Common myeloid progenitor, CD34-positive (primary cell): ENCODE data around the gene SH3GL1.

ENCODE experiments used
- CTCF ChIA-PET: fragments of 350-600 bp; sonication (Branson Sonifier 250); formaldehyde crosslinking; loops from one replicate; lab custom pipeline; 2021; ENCODE audit warnings: antibody characterized with exemption; lab: Charles Lee
- POLR2A ChIA-PET: fragments of 350-600 bp; sonication (Branson Sonifier 250); formaldehyde crosslinking; loops from one replicate; lab custom pipeline; 2021; ENCODE audit warnings: antibody characterized with exemption; lab: Charles Lee
- DNase-seq, 3 donors: peaks; one replicate each; pipeline versions ENCODE4 v3.0.0 to v3.0.0-alpha.2; 2013
- H3K27ac ChIP-seq, 2 experiments: 1 replicate in 1 of 2; 2 replicates in 1 of 2; pipeline ENCODE4 v1.7.0; 2013; ENCODE audit warnings: inconsistent platforms in 2 of 2, low read length in 2 of 2, mild to moderate bottlenecking in 2 of 2, low read depth in 1 of 2, moderate library complexity in 1 of 2; ENCODE audit not compliant: severe bottlenecking in 2 of 2, insufficient read depth in 1 of 2, poor library complexity in 1 of 2
- H3K27me3 ChIP-seq, 5 experiments: replicated peaks in 2 of 5; 1 replicate in 3 of 5; 2 replicates in 2 of 5; pipeline versions ENCODE4 v1.6.1 to v1.7.0; 2013; ENCODE audit warnings: low read length in 4 of 5, mild to moderate bottlenecking in 2 of 5, moderate library complexity in 2 of 5, inconsistent platforms in 1 of 5; ENCODE audit not compliant: insufficient read depth in 5 of 5, control insufficient read depth in 4 of 5
- H3K36me3 ChIP-seq, 4 experiments: 1 replicate in 2 of 4; 2 replicates in 2 of 4; pipeline versions ENCODE4 v1.6.1 to v1.7.0; 2013; ENCODE audit warnings: low read length in 3 of 4, control low read depth in 1 of 4, mild to moderate bottlenecking in 1 of 4; ENCODE audit not compliant: control insufficient read depth in 4 of 4, insufficient read depth in 4 of 4
- H3K4me1 ChIP-seq, 4 experiments: 1 replicate in 3 of 4; 2 replicates in 1 of 4; pipeline versions ENCODE4 v1.6.1 to v1.7.1; 2013; ENCODE audit warnings: low read length in 3 of 4, mild to moderate bottlenecking in 3 of 4, control low read depth in 1 of 4, inconsistent platforms in 1 of 4, moderate library complexity in 1 of 4; ENCODE audit not compliant: control insufficient read depth in 4 of 4, insufficient read depth in 4 of 4; ENCODE audit errors: control extremely low read depth in 1 of 4
- H3K4me3 ChIP-seq, 7 experiments: 1 replicate in 4 of 7; 2 replicates in 3 of 7; pipeline versions ENCODE4 v1.5.1 to v1.7.0; 2013; ENCODE audit warnings: mild to moderate bottlenecking in 7 of 7, low read length in 6 of 7, moderate library complexity in 6 of 7, inconsistent platforms in 2 of 7, low read depth in 2 of 7, control low read depth in 1 of 7; ENCODE audit not compliant: insufficient read depth in 4 of 7, control insufficient read depth in 1 of 7; ENCODE audit errors: extremely low read depth in 1 of 7
- H3K9me3 ChIP-seq, 5 experiments: 1 replicate in 4 of 5; 2 replicates in 1 of 5; pipeline versions ENCODE4 v1.6.1 to v1.7.1; 2013; ENCODE audit warnings: low read length in 4 of 5, mild to moderate bottlenecking in 2 of 5, inconsistent platforms in 1 of 5, low read depth in 1 of 5, moderate library complexity in 1 of 5; ENCODE audit not compliant: control insufficient read depth in 4 of 5, insufficient read depth in 2 of 5; ENCODE audit errors: control extremely low read depth in 1 of 5
- WGBS: methylation state at CpG from one replicate; pipeline ENCODE4 v1.1.5; 2013; ENCODE audit not compliant: insufficient coverage; 5-methylcytosine and 5-hydroxymethylcytosine counted together

Gene SH3GL1

DNA sequence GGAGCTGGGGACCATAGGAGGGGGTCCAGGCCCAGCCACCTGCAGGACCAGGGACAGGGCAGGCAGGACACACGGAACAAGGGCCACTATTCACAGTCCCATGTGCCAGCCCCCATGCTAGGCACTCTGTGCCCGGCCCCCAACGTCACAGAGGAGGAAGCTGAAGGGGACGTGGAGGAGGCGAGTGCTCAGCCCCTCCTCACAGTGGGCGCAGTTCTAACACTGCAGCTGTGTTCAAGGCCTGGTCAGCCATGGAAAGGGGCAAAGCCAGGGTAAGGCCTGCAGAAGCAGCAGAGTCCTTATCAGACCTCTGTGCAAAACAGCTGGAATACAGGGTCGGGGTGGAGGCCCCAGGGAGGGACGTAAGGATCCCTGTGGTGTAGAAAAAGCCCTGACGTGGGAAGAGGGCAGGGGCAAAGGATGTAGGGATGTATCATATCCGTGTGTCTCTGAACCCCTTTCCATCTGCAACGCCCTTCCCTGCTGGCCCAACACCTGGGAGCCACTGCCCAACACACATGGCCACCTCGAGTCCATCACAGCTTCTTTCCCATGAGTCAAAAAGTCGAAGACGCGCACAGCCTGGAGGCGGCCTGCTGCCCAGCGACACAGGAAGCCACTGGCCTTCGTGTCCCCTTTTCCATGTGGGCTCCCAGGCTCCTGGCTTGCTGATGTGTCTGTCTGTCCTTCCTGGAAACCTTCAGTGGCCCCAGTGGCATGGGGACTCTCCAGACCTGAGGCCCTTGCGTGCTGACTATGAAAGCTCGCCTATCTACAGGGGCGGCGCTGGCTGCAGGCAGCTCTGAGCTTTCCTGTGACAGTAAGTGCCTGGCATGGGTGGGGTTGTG is 28.0 kb downstream of the SH3GL1 start:
- no peaks in the 10 kb centered on the region for H3K9me3 ChIP-seq
- H3K36me3 ChIP-seq = peaks cover 0 to 14% (median 3%) of the 10 kb centered on the region in 4 experiments
- H3K4me3 ChIP-seq = no peak overlapping the region
- POLR2A ChIA-PET = no interaction called here
- 89% methylated on average over 19 of the region's 22 CpGs for whole genome bisulfite sequencing
- H3K27ac ChIP-seq = peak overlapping the region in 1 of 2 experiments; percentile 32
- peaks cover 0 to 84% (median 57%) of the 10 kb centered on the region in 4 experiments for H3K4me1 ChIP-seq
- no peaks in the 10 kb centered on the region for H3K27me3 ChIP-seq
- CTCF ChIA-PET = interaction anchor here (1.5 kb wide), 1 partner anchor 9 kb away, joined by 4 read pairs; no protein-coding TSS in a partner anchor
- no peak for DNase-seq

DNA sequence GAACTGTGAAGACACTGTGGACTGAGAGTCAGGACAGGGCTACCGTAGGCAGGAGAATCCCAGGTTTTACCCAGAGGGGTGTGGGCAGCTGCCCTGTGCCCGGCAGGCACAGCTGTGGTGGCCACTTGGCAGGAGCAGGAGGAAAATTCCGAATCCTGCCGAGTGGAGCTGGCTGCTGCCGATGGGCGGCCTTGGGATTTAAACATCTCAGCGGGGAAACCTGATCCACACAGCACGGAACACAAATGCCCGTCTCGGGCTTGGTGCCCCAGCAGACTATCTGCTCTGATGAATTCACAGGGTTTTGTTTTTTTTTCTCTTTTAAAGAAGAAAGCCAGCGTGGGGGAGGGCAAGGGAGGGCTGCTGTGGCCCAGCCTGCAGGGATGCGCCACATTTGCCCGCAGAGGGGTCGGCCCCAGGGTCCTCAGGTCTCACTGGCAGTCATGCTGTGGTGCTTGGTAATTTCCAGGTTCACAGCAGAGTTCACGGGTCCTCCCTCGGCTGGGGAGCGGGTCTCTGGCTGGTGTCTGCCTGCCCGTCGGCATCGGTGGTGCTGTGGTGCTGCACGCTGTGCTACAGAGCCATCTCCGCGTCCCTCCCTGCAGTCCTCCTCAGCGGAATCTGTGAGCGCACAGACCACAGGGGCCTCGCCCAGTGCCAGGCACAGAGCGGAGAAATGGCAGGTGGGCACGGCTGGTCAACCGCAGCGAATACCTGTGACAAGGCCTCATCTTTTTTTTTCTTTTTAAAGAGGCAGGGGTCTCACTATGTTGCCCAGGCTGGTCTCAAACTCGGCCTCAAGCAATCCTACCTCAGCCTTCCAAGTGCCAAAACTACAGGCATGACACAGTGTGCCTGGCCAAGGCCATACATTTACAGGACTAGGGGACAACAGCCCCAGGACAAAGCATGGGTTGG is 28.8 kb downstream of the SH3GL1 start:
- Histone ChIP-seq H3K4me3 (no peak overlapping the region), H3K36me3 (peaks cover 0 to 22% (median 5%) of the 10 kb centered on the region in 4 experiments), H3K27ac (no peak overlapping the region), H3K27me3 (no peaks in the 10 kb centered on the region), H3K4me1 (peaks cover 0 to 82% (median 55%) of the 10 kb centered on the region in 4 experiments), H3K9me3 (no peaks in the 10 kb centered on the region)
- ChIA-PET POLR2A (no interaction called here), CTCF (interaction anchor here (1.4 to 1.5 kb wide), 3 partner anchors 8 to 19 kb away, joined by 4 read pairs; no protein-coding TSS in a partner anchor)
- WGBS = 98% methylated on average over 29 of the region's 31 CpGs
- no peak for DNase-seq

DNA sequence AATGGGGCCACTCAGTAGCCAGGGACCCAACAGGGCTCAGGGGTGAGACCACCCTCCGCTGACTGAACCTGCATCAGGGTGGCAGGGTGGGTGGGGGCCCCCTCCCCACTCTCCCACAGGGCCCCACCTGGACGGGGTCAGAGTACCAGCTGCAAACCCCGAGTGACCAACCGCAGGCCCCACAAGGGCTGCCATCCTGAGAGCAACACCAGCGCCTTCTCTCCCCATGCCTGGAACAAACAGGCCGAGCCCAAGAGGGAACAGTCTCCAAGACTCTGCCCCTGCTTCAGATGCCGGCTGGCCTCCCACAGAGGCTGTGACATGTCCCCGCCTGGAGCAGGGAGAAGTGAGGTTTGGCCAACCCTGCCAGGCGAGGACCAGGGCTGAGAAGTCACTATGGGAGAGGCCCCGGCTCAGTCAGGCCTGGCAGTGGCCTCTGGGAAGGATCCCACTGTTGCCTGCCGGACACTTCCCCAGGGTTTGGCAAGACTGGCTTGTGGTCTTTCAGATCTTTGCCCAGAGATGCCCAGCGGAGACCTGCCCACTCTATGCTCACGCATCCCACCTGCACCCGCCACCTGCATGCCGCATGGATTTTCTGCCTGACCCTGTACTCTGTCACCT is 29.8 kb downstream of the SH3GL1 start:
- Histone ChIP-seq H3K27ac (no peak overlapping the region), H3K4me3 (peak overlapping the region in 4 of 7 experiments; percentile 16 to 74 (median 45)), H3K27me3 (no peaks in the 10 kb centered on the region), H3K9me3 (no peaks in the 10 kb centered on the region), H3K36me3 (peaks cover 3 to 31% (median 10%) of the 10 kb centered on the region in 4 experiments), H3K4me1 (peaks cover 0 to 72% (median 50%) of the 10 kb centered on the region in 4 experiments)
- ChIA-PET POLR2A (interaction anchor here (0.5 to 1.3 kb wide), 2 partner anchors 8 to 28 kb away, joined by 3 to 4 read pairs; no protein-coding TSS in a partner anchor), CTCF (interaction anchor here (1.0 to 1.5 kb wide), 12 partner anchors 8 to 44 kb away, joined by 3 to 6 read pairs (median 4); no protein-coding TSS in a partner anchor)
- no peak for DNase-seq
- WGBS = 94% methylated on average over 14 of the region's 15 CpGs

DNA sequence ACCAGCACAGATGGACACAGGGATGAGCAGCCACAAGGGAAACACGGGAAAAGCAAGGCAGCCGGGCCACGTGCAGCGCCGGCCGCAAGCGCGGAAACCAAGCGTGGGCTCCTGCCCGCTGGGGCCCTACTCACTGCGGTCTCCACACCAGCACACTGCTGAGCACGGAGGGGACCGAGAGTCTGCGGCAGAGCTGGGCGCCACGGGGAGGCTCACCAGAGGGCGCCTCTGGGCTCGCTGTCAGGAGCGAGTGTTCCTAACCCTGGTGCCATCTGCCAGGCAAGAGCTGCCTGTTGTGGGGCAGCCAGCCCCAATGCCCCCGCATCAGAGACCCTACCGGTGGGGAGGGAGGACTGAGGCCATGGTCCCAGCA is 30.5 kb downstream of the SH3GL1 start:
- peak overlapping the region in 6 of 7 experiments; percentile 16 to 74 (median 44) for H3K4me3 ChIP-seq
- CTCF ChIA-PET = interaction anchor here (1.0 to 1.5 kb wide), 12 partner anchors 8 to 45 kb away, joined by 3 to 6 read pairs (median 4); no protein-coding TSS in a partner anchor
- 0% methylated on average over 21 of the region's 21 CpGs for WGBS
- H3K36me3 ChIP-seq = peaks cover 3 to 35% (median 15%) of the 10 kb centered on the region in 4 experiments
- no peaks in the 10 kb centered on the region for H3K9me3 ChIP-seq
- peaks cover 0 to 66% (median 43%) of the 10 kb centered on the region in 4 experiments for H3K4me1 ChIP-seq
- H3K27me3 ChIP-seq = no peaks in the 10 kb centered on the region
- peak overlapping the region in 1 of 2 experiments; percentile 49 for H3K27ac ChIP-seq
- POLR2A ChIA-PET = interaction anchor here (0.5 to 1.3 kb wide), 4 partner anchors 8 to 88 kb away, joined by 3 to 4 read pairs (median 3); partner anchors contain the start of genes SH3GL1 and UBXN6
- DNase-seq = peak; percentile 73 to 77 (median 73)

GRCh38 chr19:4369109-4369887 is 31.0 kb downstream of the SH3GL1 start:
- POLR2A ChIA-PET = interaction anchor here (0.6 to 1.3 kb wide), 3 partner anchors 30 to 88 kb away, joined by 3 to 4 read pairs (median 3); partner anchors contain the start of genes SH3GL1 and UBXN6
- H3K4me3 ChIP-seq = peak overlapping the region in 6 of 7 experiments; percentile 38 to 74 (median 52)

More at GRCh38 chr19:4369109-4369887, 31.0 kb downstream of the SH3GL1 start:
- Histone ChIP-seq H3K4me1 (peaks cover 0 to 60% (median 37%) of the 10 kb centered on the region in 4 experiments), H3K36me3 (peaks cover 3 to 37% (median 15%) of the 10 kb centered on the region in 4 experiments), H3K27me3 (no peaks in the 10 kb centered on the region), H3K9me3 (no peaks in the 10 kb centered on the region), H3K27ac (peak overlapping the region in 1 of 2 experiments; percentile 49)
- WGBS = 2% methylated on average over 11 of the region's 25 CpGs
- CTCF ChIA-PET = interaction anchor here (1.0 to 5.1 kb wide), 11 partner anchors 7 to 45 kb away, joined by 3 to 23 read pairs (median 3); partner anchors contain the start of genes CHAF1A and SH3GL1
- DNase-seq = peak; percentile 32 to 62 (median 51)
